GM12892 (cell line): ENCODE data around the gene AAK1.

ENCODE experiments used
- POLR2A ChIP-seq: IDR thresholded peaks from 2 replicates; pipeline ENCODE4 v1.6.1; 2011; ENCODE audit warnings: low read depth, low read length, control low read depth
- POLR2AphosphoS5 ChIP-seq: IDR thresholded peaks from 2 replicates; pipeline ENCODE4 v1.6.1; 2011; ENCODE audit warnings: low read depth, low read length, control low read depth
- TAF1 ChIP-seq: IDR thresholded peaks from 2 replicates; pipeline ENCODE4 v1.6.1; 2011; ENCODE audit warnings: low read depth, mild to moderate bottlenecking, control low read depth, low read length, borderline replicate concordance

- TF ChIP-seq TAF1, result no peak
- TF ChIP-seq POLR2A, result no peak
- TF ChIP-seq POLR2AphosphoS5, result no peak
Measured at GRCh38 chr2:69624131-69624530, 19.4 kb downstream of the AAK1 start.
